ENCODE measurements around the gene TRIM60.
"Not testable (repeated sequence)": the region's sequence is repeated elsewhere in the genome, so short reads cannot be mapped to it uniquely, and the experiment has no call there.

Gene TRIM60

GRCh38 chr4:165053645-165054044, 21.8 kb downstream of the TRIM60 start, which contains the start of gene TRIM75:
Gene TRIM75, plus strand, starts transcription at chr4:165053866. Its CDS starts 5,282 bp downstream, at chr4:165059148.
- DNase-seq (ENCODE audit: low spot score), result no peak

- DNase-seq (ENCODE audit: low spot score), result no peak
Observed at GRCh38 chr4:165055601-165056000, 23.8 kb downstream of the TRIM60 start.

GRCh38 chr4:165058666-165059065, 26.9 kb downstream of the TRIM60 start:
- no peak for DNase-seq (ENCODE audit: low spot score)

- no peak for DNase-seq (ENCODE audit: low spot score)
Observed at GRCh38 chr4:165059386-165059785, 27.6 kb downstream of the TRIM60 start.

GRCh38 chr4:165060938-165061337, 29.1 kb downstream of the TRIM60 start:
- DNase-seq (ENCODE audit: low spot score), result no peak

- no peak for DNase-seq (ENCODE audit: low spot score)
Observed at GRCh38 chr4:165070560-165070959, 38.8 kb downstream of the TRIM60 start.

GRCh38 chr4:165073346-165073745, 41.5 kb downstream of the TRIM60 start:
- not testable (repeated sequence) for DNase-seq (ENCODE audit: low spot score)

- no peak for DNase-seq (ENCODE audit: low spot score)
Observed at GRCh38 chr4:165077034-165077578, 45.3 kb downstream of the TRIM60 start.

- DNase-seq (ENCODE audit: low spot score), result no peak
Observed at GRCh38 chr4:165079476-165079875, 47.7 kb downstream of the TRIM60 start.

- DNase-seq (ENCODE audit: low spot score), result not testable (repeated sequence)
Observed at GRCh38 chr4:165084787-165085186, 53.0 kb downstream of the TRIM60 start.

- DNase-seq (ENCODE audit: low spot score), result no peak
Observed at GRCh38 chr4:165085946-165086345, 54.1 kb downstream of the TRIM60 start.

- no peak for DNase-seq (ENCODE audit: low spot score)
Observed at GRCh38 chr4:165088366-165088765, 56.6 kb downstream of the TRIM60 start.
